Caki2 (cell line): ENCODE results near the gene NAV2. TPM values are rescaled to one million over a fixed set of nuclear protein-coding genes. Genes with fewer than 3 reads are reported as not detected.
"Not testable (repeated sequence)": the region's sequence is repeated elsewhere in the genome, so short reads cannot be mapped to it uniquely, and the experiment has no call there.

Experiments
- DNase-seq: peaks from one replicate; pipeline ENCODE4 v3.0.0-alpha.2; 2015; ENCODE audit warnings: low read depth
- in situ Hi-C: cut with HindIII; loops from 2 replicates; pipeline ENCODE4 v1.10.0; 2016; ENCODE audit warnings: low sequenced_read_pairs, low pct_unique_long_range_greater_than_20kb, mixed read lengths
- total RNA-seq: library from RNA; depleted of rRNA; stranded (reverse); fragments of >200 nt; shearing (Covaris generic); gene quantifications from 2 replicates; pipeline ENCODE4 v1.2.3, GENCODE V29; 2014; ENCODE audit warnings: low replicate concordance

NAV2 gene
- total RNA-seq, 1 experiment from 2014 or later: 6.9 TPM

GRCh38 chr11:19886498-19886897 is 173.9 kb downstream of the NAV2 start:
- in situ Hi-C loops: no loop called here
- DNase-seq: no peak

GRCh38 chr11:19887842-19888241 is 175.2 kb downstream of the NAV2 start:
- DNase-seq: no peak
- in situ Hi-C loops: no loop called here

GRCh38 chr11:19889531-19889930 is 176.9 kb downstream of the NAV2 start:
- DNase-seq: no peak
- in situ Hi-C loops: no loop called here

GRCh38 chr11:19890308-19890707 is 177.7 kb downstream of the NAV2 start:
- in situ Hi-C loops: no loop called here
- DNase-seq: peak; percentile 73

- in situ Hi-C loops: no loop called here
- DNase-seq: no peak
These were observed 178.4 kb downstream of the NAV2 start for GRCh38 chr11:19891022-19891421.

GRCh38 chr11:19892387-19892786 is 179.8 kb downstream of the NAV2 start:
- in situ Hi-C loops: no loop called here

GRCh38 chr11:19892876-19893275 is 180.2 kb downstream of the NAV2 start:
- no peak for DNase-seq
- in situ Hi-C loops: no loop called here

More at GRCh38 chr11:19892387-19892786, 179.8 kb downstream of the NAV2 start:
- DNase-seq: peak; percentile 38

GRCh38 chr11:19894404-19894803 is 181.8 kb downstream of the NAV2 start:
- no peak for DNase-seq
- in situ Hi-C loops: no loop called here

- DNase-seq, in situ Hi-C loops: not testable (repeated sequence)
These were observed 182.4 kb downstream of the NAV2 start for GRCh38 chr11:19895037-19895436.

GRCh38 chr11:19895776-19896175 is 183.1 kb downstream of the NAV2 start:
- DNase-seq: no peak
- in situ Hi-C loops: no loop called here

- in situ Hi-C loops: no loop called here
- peak; percentile 58 for DNase-seq
These were observed 191.0 kb downstream of the NAV2 start for GRCh38 chr11:19903620-19904069.

- DNase-seq: peak; percentile 44
These were observed 192.7 kb downstream of the NAV2 start for GRCh38 chr11:19905280-19905853.

GRCh38 chr11:19906126-19906525 is 193.5 kb downstream of the NAV2 start:
- DNase-seq: no peak
- in situ Hi-C loops: no loop called here

More at GRCh38 chr11:19905280-19905853, 192.7 kb downstream of the NAV2 start:
- in situ Hi-C loops: no loop called here

- in situ Hi-C loops: no loop called here
- DNase-seq: no peak
These were observed 194.5 kb downstream of the NAV2 start for GRCh38 chr11:19907008-19907579.

- DNase-seq: no peak
- in situ Hi-C loops: no loop called here
These were observed 195.2 kb downstream of the NAV2 start for GRCh38 chr11:19907839-19908238.

GRCh38 chr11:19910931-19911330 is 198.3 kb downstream of the NAV2 start:
- in situ Hi-C loops: no loop called here
- DNase-seq: no peak

GRCh38 chr11:19912115-19912957 is 199.7 kb downstream of the NAV2 start:
- in situ Hi-C loops: no loop called here
- DNase-seq: no peak

- in situ Hi-C loops: no loop called here
These were observed 200.6 kb downstream of the NAV2 start for GRCh38 chr11:19912958-19913892.

More at GRCh38 chr11:19912958-19913892, 200.6 kb downstream of the NAV2 start:
- no peak for DNase-seq
